Progenitor cell of endocrine pancreas (in vitro differentiated cells): ENCODE measurements around the gene LRBA. TPM values are rescaled to one million over a fixed set of nuclear protein-coding genes. Genes with fewer than 3 reads are reported as not detected.

ENCODE experiments used
- DNase-seq: peaks from one replicate; pipeline ENCODE4 v3.0.0; 2021; ENCODE audit warnings: low spot score; ENCODE audit not compliant: unreplicated experiment
- H3K27ac Mint-ChIP-seq: 2 replicates; pipeline ENCODE4 v1.8.0; 2021; ENCODE audit warnings: mild to moderate bottlenecking, moderate library complexity, mixed read lengths
- H3K27me3 Mint-ChIP-seq: 2 replicates; pipeline ENCODE4 v1.8.0; 2021; ENCODE audit warnings: mixed read lengths
- H3K36me3 Mint-ChIP-seq: 2 replicates; pipeline ENCODE4 v1.8.0; 2022; ENCODE audit warnings: mixed read lengths; ENCODE audit not compliant: insufficient read depth
- H3K4me1 Mint-ChIP-seq: 2 replicates; pipeline ENCODE4 v1.8.0; 2021; ENCODE audit warnings: low read depth, mixed read lengths
- H3K4me3 Mint-ChIP-seq: 2 replicates; pipeline ENCODE4 v1.8.0; 2021; ENCODE audit warnings: low read depth, mild to moderate bottlenecking, moderate library complexity, mixed read lengths
- H3K9me3 Mint-ChIP-seq: 2 replicates; pipeline ENCODE4 v1.8.0; 2021; ENCODE audit warnings: low read depth, mixed read lengths
- CTCF ChIP-seq: fragments of 200-600 bp; sonication (generic); IDR thresholded peaks from one replicate; pipeline ENCODE4 v1.5.0; 2021; ENCODE audit warnings: antibody characterized with exemption, mild to moderate bottlenecking; ENCODE audit not compliant: unreplicated experiment
- total RNA-seq: library from RNA; stranded (reverse); gene quantifications from 2 replicates; pipeline ENCODE4 v1.2.1, GENCODE V29; 2021

LRBA gene
- total RNA-seq, 1 donor from 2014 or later: 95.2 TPM

DNA sequence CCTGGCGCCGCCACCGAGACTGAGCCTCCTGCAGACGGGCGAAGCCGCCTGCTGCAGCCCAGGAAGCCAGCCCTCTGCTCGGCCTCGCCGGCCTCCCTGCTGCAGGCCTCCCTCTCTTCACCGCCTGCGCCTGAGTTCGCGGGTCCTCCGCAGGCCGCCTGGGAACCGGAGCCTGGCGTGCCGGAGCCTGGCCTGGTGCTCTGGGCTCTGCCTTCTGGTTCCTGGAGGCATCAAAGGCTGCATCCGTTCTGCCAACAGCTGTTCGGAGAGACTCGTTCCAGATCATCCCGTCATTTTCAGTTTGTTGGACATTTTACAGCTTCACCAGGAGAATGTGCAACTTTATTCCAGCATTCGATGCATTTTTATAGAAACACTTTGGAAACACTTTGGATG lies 758.9 kb downstream of the LRBA start:
- no peak for TF ChIP-seq CTCF
- Mint-ChIP-seq H3K9me3 (peaks cover 3% of the 10 kb centered on the region), H3K4me3 (no peak overlapping the region), H3K27me3 (no peaks in the 10 kb centered on the region), H3K4me1 (peaks cover 15% of the 10 kb centered on the region), H3K27ac (no peak overlapping the region), H3K36me3 (peaks cover 11% of the 10 kb centered on the region)
- DNase-seq: no peak

- H3K27ac Mint-ChIP-seq: no peak overlapping the region
- H3K36me3 Mint-ChIP-seq: peaks cover 11% of the 10 kb centered on the region
- H3K4me1 Mint-ChIP-seq: peaks cover 15% of the 10 kb centered on the region
- peaks cover 3% of the 10 kb centered on the region for H3K9me3 Mint-ChIP-seq
- no peak for TF ChIP-seq CTCF
- no peaks in the 10 kb centered on the region for H3K27me3 Mint-ChIP-seq
- no peak overlapping the region for H3K4me3 Mint-ChIP-seq
- no peak for DNase-seq
Observed at GRCh38 chr4:150255610-150256224, 759.4 kb downstream of the LRBA start.

DNA sequence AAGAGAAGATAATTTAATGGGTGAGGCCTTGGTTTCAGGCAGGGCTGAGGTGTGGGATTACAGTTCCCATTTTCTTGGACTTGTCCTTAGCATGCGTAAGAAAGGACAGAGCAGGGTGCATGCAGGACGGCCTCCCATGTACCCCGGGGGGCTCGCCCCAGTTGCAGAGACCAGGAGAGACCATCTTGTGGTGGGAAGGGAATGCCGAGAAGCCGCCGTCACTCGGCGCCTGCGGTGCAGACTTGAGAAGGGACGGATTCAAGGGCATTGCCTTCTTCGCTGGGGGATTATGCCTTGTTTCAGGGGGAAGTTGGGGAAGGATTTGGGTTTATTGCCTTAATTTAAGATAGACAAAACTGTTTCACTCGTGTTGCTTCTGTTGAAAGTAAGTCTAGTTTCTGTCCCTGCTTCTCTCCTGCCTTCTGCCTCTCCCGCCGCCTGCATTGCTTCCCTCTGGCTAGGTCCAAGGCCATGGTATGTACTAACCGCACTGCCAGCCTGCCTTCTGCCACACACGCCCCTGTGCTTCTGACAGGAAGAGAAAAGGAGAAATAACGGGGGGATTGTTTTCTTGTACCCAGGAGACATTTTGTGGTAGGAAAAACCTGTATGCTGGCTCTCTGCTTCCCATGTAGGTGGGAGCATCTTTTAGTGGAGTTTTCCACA lies 761.0 kb downstream of the LRBA start:
- no peak overlapping the region for H3K4me3 Mint-ChIP-seq
- no peaks in the 10 kb centered on the region for H3K27me3 Mint-ChIP-seq
- H3K36me3 Mint-ChIP-seq: peaks cover 7% of the 10 kb centered on the region
- no peak for TF ChIP-seq CTCF
- H3K27ac Mint-ChIP-seq: no peak overlapping the region
- peaks cover 3% of the 10 kb centered on the region for H3K9me3 Mint-ChIP-seq
- H3K4me1 Mint-ChIP-seq: peaks cover 15% of the 10 kb centered on the region
- DNase-seq: no peak

GRCh38 chr4:150253416-150253815 lies 761.7 kb downstream of the LRBA start:
- no peak for TF ChIP-seq CTCF
- Mint-ChIP-seq H3K4me1 (peaks cover 15% of the 10 kb centered on the region), H3K4me3 (no peak overlapping the region), H3K27ac (no peak overlapping the region), H3K9me3 (peaks cover 3% of the 10 kb centered on the region), H3K36me3 (peaks cover 7% of the 10 kb centered on the region), H3K27me3 (no peaks in the 10 kb centered on the region)
- DNase-seq: no peak

- H3K4me3 Mint-ChIP-seq: no peak overlapping the region
- peaks cover 15% of the 10 kb centered on the region for H3K4me1 Mint-ChIP-seq
- peaks cover 3% of the 10 kb centered on the region for H3K9me3 Mint-ChIP-seq
- DNase-seq: no peak
- no peaks in the 10 kb centered on the region for H3K27me3 Mint-ChIP-seq
- H3K36me3 Mint-ChIP-seq: peaks cover 7% of the 10 kb centered on the region
- no peak for TF ChIP-seq CTCF
- no peak overlapping the region for H3K27ac Mint-ChIP-seq
Observed at GRCh38 chr4:150252741-150253140, 762.3 kb downstream of the LRBA start.
